NCI-H2196 (cell line): ENCODE measurements around the gene BCS1L.

Experiments
- DNase-seq: peaks from one replicate; lab custom pipeline; 2025; ENCODE audit not compliant: unreplicated experiment; lab: John Stamatoyannopoulos, UW

Gene BCS1L, protein sequence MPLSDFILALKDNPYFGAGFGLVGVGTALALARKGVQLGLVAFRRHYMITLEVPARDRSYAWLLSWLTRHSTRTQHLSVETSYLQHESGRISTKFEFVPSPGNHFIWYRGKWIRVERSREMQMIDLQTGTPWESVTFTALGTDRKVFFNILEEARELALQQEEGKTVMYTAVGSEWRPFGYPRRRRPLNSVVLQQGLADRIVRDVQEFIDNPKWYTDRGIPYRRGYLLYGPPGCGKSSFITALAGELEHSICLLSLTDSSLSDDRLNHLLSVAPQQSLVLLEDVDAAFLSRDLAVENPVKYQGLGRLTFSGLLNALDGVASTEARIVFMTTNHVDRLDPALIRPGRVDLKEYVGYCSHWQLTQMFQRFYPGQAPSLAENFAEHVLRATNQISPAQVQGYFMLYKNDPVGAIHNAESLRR

DNA sequence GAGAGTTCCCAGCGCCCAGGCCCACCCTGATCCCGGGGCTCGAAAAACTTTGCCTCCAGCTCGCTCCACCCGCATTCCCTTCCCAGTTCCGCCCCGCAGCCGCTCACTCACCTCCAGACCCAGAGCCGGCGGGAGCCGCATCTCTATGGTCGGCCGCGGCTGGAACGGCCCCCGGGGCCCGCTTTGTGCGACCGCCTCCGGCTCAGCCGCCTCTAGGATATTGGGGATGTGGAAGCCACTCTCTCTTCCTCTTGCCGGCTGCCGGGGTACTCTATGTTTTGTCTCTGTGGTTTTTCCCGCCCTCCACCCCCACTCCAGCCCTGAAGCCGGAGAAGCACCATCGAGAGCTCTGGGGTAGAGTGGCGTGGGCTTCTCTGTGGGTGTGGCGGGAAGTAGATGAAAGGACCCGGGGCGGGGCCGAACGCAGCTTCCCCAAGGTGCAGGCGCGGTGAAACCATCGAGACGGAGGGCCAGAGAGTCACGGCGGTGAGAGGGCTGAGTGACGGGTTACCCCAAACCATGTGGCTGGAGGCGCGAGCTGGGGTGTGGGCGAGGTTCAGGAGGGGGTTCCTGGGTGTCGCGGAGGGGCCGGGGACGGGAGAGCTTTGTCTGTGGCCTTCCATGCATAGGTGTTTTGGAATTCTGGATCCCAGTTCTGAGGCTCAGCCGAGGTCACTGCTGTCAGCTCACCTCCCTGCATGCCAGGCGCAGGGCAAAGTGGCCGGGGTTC lies at the start of gene BCS1L, which contains the start of gene ZNF142:
TSS of gene BCS1L (plus strand) at position 426 of the 730 bp plus-strand sequence. CDS start 1,305 bp downstream, outside the sequence.
TSS of gene ZNF142 (minus strand) at position 366 of the 730 bp plus-strand sequence. CDS start 3,194 bp downstream, outside the sequence.
- DNase-seq: peak; percentile 91

DNA sequence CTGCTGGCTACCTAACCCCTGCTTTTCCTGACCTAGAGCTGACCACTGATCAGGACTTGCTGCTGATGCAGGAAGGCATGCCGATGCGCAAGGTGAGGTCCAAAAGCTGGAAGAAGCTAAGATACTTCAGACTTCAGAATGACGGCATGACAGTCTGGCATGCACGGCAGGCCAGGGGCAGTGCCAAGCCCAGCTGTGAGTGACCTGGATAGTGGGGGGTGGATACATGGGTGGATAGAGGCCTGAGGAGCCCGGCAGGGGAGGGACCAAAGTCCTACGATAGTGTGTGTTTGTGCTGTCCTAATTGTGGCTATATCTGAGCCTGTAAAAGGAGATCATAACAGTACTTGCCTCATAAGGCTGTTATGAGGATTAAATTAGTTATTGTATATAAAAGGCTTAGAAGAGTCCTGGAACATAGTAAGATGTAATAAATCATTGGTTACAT lies 43.6 kb upstream of the BCS1L start:
- DNase-seq: no peak

DNA sequence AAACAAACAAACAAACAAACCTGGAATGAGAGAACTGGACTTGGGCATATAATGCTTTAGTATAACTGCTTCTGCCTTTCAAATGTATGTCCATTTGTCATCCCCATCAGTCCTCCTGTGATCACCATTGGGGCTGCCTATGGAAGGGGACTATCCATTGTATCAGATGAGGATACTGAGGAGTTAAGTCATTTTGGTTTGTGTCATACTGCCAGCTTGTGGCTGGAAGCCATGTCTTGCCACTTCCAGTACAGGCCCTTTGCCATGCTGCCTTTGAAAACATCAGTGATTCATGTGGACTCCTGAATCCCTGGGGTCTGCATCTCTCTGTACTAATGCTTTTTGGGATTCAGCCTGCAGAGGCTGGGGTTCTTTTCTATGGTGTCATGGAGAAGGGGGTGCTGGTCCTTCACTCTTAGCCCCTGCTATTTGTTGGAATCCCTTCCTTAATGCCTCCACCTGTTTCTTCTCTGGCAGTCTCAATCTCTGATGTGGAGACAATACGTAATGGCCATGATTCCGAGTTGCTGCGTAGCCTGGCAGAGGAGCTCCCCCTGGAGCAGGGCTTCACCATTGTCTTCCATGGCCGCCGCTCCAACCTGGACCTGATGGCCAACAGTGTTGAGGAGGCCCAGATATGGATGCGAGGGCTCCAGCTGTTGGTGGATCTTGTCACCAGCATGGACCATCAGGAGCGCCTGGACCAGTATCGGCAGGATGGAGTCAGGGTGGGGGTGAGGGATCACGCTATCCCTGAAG lies 41.2 kb upstream of the BCS1L start:
- DNase-seq: no peak

DNA sequence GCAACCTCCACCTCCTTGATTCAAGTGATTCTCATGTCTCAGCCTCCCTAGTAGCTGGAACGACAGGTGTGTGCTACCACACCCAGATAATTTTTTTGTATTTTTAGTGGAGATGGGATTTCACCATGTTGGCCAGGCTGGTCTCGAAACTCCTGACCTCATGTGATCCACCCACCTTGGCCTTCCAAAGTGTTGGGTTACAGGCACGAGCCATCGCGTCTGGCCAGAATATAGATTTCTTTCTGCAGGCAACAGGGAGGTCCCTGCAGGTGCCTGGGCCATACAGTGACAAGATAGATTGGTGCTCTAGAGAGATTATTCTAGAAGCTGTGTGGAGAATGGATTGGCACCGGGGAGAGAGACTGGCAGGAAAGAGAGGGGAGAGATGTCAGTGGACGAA lies 38.5 kb upstream of the BCS1L start:
- no peak for DNase-seq

DNA sequence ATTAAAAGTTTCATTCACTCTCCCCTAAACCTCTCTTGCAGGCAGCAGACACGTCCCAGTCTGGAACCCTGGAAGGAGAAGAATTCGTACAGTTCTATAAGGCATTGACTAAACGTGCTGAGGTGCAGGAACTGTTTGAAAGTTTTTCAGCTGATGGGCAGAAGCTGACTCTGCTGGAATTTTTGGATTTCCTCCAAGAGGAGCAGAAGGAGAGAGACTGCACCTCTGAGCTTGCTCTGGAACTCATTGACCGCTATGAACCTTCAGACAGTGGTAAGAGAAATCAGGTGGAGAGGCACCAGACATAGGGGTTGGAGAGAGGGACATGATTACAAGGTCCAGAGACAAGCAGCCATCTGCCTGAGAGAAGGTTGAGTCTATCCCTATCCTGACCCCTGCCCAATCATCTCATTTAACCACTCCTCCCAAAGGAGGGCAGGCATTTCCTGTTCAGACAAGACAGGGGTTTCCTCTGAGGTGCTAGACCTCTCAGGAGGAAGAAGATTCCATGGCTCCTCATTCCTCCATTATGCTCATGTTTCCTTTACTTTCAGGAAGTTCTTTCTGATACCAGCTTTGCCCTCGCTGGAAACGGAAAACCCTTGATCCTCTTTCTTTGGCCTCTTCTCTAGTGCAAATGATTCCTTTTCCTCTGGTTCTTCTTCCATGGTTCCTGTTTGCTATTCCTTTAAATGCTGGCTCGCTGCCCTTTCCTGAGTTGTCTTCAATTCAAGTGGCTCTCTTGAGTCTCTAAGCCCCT lies 36.7 kb upstream of the BCS1L start:
- DNase-seq: no peak

DNA sequence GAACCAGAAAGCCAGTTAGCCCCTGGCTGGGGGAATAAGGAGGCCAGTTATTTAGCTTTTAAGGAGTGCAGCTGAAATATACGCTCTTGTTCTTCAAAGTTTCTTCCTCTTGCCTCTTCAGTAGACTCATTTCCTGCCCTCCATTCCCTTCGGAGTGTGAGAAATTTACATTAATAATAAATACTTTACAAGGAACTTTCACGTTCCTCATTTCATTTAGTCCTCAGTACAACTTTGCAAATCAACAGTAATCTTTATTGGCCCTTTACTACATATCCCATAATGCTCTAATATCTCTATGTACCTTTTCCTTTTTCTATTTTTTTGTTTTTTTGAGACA lies 36.1 kb upstream of the BCS1L start:
- DNase-seq: no peak

DNA sequence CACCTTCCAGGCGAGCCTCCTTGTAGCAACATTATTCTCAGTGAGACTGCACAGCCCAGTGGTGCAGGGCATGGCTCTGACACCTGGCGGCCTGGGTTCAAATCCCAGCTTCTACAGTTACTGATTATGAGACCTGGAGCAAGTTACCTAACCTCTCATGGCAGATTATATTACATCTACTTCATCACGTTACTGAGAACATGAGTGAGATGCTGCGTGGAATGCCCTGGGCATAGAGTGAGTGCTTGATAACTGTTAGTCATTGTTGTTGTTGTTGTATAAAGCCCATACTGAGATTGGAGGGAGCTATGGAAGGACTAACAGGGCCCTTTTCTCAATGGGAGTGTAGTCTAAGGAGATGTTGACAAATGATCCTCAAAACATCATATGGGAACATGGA lies 33.1 kb upstream of the BCS1L start:
- DNase-seq: no peak

DNA sequence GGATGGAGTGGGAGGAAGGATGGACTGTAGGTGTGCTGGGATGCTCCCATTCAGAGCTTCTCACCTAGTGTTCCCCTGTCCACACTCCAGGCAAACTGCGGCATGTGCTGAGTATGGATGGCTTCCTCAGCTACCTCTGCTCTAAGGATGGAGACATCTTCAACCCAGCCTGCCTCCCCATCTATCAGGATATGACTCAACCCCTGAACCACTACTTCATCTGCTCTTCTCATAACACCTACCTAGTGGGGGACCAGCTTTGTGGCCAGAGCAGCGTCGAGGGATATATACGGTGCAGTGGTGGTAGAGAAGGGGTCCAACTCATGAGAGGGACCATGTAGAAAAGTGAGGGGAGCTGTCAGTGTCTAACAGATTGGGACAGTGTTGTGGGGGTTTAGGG lies 31.5 kb upstream of the BCS1L start:
- no peak for DNase-seq

DNA sequence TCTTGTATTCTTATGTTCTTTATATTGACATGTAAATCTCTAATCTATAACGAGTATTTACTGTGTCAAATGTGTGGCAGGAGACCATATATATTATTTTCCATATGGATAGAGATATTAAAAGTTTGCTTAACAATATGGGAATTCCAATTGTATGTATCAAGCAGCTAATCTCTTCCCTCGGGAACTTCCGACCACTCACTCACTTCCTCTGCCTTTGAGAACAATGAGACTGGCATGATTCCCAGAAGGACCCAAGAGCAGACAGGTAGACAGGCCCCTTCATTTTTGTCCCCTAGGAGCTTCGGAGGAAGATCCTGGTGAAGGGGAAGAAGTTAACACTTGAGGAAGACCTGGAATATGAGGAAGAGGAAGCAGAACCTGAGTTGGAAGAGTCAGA lies 27.6 kb upstream of the BCS1L start:
- no peak for DNase-seq

DNA sequence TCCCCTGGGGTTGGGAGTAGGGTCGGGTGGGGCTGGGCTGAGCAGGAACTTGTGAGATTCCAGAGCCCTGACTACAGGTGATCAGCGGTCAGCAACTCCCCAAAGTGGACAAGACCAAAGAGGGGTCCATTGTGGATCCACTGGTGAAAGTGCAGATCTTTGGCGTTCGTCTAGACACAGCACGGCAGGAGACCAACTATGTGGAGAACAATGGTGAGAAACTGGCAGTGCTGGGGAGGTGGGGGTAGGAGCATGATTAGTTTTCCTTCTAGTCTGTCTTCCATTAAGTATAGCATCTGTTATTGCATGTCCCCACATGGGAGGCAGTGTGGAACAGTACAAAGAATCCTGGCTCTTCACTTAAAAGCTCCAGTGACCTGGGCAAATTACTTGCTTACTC lies 23.8 kb upstream of the BCS1L start:
- no peak for DNase-seq

DNA sequence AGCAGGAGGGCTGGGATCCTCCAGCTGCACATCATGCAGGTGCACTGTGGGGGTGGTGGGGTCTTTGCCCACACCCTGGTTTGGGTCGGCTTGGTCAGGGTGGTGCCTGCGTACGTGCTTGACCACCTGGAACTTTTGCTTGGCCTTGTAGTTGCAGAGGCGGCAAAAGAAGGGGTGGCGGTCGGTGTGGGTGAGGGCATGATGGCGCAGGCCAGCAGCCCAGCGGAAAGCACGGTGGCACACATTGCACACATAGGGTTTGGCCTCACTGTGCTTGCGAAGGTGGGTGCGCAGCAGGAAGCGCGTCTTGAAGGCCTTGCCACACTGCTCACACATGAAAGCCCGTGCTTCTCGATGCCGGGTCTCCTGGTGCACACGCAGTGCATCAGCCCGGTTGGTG lies 21.1 kb upstream of the BCS1L start:
- DNase-seq: no peak

DNA sequence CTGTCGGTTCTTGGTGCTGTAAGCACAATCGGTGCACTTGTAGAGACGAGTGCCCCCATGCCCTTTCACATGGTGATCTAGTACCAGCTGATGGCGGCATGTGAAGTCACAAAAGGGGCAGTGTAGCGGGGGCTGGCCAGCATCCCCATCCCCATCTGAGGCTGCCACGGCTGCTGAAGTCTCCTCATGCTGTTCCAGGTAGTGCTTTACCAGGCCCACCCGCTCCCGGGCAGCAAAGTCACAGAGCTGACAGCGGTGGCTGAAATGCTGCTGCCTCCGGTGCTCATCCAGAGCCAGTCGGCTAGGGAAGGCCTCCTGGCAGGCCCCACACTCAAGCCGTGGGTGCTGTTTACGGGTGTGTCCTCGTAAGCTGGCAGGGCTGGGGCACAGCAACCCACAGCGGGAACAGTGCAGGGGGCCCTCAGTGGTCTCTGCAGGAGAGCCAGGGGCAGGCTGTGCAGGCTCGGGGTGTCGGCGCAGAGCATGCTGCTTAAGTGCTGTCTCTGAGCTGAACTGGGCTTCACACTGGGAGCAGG lies 17.3 kb upstream of the BCS1L start:
- no peak for DNase-seq

DNA sequence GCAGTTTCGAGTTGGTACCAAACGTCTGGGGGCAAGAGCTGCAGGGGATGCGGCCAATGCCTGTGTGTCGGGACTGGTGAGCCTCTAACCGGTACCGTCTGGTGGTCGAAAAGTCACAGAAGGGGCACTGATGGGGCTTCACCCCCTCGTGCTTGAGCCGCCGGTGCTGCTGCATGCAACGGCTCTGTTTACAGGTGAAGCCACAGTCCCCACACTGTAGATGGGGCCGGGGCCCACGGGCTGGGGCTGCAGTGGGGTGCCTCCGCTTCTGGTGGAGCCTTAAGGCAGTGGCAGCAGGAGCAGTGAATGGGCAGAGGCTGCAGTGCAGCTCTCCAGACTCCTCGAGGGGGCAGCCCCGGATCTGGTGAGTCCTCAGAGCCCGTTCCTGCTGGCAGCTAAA lies 16.7 kb upstream of the BCS1L start:
- no peak for DNase-seq

DNA sequence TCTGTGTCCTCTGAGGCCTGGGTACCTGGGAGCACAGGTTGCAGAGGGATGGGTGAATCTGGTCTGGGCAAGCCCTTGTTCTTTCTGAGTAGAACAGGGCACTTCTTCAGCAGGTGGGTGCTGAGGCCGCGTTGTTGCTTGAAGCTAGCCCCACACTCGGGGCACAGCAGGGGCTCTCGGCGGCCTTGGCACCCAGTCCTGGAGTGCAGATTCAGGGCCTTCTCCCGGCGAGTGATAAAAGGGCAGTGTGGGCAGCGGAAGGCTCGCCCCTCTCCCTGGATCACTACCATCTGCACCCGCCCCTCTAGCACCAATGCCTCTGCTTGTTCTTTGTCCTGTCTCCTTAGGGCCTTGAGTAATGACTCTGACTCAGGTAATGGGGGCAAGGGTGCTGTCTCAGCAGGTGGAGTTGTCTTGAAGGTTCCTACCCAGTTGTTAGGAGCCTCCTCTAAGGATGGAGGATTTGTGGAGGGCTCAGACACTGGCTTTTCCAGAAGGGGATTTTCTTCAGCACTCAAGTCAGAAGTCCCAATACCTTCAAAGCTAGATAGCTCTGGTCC lies 15.7 kb upstream of the BCS1L start:
- no peak for DNase-seq

DNA sequence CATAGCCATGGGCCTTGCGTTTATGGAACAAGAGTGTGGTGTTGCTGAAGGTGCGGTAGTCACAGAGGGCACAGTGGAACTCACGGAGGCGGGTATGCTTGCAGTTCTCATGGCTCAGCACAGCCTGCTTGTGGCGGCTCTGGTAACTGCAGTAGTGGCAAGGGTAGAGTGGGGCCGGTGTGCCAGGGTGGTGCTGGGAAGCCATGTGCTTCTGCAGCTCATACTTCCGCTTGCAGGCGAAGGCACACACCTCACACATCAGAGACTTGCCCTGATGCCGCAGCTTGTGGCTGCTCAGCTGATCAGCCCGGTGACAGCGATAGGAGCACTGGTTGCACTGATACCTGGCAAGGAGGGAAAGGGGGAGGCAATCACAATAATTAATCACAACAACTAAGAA lies 14.8 kb upstream of the BCS1L start:
- no peak for DNase-seq

DNA sequence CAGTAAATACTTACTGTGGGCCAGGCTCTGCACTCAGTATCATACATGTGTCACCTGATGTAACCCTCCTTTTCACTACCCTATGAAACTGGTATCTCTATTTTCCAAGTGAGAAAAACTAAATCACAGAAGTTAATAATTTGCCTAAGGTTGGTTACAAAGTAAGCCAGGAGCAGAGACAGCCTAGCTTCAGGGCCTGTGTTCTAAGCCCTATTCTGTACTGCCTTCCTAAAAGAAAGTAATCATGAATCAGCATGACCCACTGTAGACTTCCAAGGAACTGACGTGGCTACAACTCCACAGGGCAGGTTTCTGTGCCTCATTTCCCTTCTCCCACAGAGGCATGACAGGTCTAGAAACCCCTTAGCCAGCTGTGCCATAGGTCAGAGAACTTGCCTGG lies 14.4 kb upstream of the BCS1L start:
- DNase-seq: no peak

DNA sequence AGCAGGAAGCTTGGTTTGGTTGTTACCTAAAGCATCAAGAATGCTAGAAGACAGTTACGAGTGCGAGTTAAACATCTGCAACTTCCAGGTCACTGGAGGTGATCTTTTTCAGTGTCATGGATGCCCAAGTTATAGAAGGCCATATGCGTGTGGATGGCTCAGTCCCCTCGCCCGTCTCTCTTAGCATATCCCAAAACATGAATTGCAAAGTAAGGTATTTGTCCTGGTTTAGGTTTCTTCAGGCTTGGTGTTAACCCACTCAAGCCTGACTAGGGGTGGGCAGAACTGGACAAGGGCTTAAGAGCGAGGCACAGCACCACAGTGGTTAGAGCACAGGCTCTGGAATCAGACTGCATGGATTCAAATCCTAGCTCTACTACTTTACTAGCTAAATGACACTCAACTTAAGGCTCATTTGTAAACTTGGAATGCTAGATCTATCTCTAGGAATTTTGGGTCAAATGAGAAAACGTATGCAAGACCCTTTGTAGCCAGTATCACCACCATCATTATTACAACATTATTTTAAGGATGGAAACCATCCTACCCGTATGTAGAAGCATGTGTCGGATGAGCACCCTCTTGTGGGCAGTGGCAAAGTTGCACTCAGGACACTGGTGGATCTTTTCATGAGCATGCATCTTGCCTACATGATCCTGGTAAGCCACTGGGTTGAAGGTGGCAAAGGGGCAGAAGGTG lies 11.2 kb upstream of the BCS1L start:
- peak; percentile 68 for DNase-seq

DNA sequence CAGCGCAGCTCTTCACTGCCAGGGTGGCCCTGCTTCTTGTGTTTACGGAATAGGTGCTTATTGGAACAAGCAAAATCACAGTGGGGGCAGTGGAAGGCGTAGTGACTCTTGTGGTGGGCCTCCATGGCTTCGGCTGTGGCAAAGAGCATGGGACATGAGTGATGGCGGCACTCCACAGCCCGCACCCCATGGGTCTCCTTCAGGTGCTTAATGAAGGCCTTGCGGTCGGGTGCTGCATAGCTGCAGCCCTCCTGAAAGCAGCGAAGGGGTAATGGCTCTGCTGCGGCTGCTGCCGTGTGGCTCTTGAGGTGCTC lies 10.7 kb upstream of the BCS1L start:
- no peak for DNase-seq

DNA sequence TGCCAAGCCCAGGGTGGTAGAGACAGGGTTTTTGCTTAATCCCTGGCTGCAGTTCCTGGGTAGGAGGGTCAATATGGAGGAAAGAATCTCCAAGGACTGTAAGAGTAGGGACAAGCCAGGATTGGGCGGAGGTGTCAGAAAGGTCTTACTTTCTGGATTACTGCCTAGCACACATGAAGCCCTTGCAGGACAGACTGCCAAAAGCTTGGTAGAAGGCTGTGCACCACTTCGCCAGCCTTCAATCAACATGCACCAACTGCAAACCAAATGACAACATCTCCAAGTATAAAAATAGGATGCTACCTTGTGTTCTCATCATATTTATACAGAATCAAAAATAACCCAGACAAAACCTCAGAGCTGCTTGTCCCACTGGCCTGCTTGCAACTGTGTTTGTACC lies 3.7 kb upstream of the BCS1L start:
- DNase-seq: no peak

DNA sequence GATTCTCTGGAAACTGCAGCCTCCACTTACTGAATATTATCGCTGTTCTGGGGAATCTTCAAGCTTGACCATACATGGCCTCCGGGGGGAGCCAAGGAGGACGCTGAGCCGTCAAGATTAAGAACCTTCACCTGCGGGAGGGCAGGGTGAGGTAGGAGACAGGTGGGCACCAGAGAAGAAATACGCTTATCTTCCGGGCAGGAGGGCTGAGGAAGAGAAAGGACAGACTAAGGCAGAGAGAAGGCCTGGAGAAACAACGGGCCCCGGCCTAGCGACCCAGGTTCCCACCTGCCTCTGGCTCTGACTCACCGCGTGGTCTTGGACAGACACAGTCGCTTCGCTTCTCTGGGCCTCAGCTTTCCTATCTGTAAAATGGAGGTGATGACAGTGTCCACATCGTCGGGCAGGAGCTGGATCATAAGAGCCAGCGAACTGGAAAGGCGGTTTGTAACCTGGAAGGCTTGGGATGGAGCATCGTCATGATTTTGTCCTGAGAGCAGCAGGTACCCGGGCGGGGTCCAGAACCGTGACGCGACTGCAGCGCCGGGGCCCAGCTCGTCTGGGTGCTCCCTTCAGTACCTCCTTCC lies 719 bp upstream of the BCS1L start:
- DNase-seq: peak; percentile 47
